ENCODE data around the gene SPATA31E1. TPM values are rescaled to one million over a fixed set of nuclear protein-coding genes. Genes with fewer than 3 reads are reported as not detected.
"Not testable (repeated sequence)": the region's sequence is repeated elsewhere in the genome, so short reads cannot be mapped to it uniquely, and the experiment has no call there.

Gene SPATA31E1
- total RNA-seq, 4 donors from 2014 or later = not detected

- Histone ChIP-seq H3K4me3 (no peak overlapping the region), H3K4me1 (no peaks in the 10 kb centered on the region), H3K9me3 (no peaks in the 10 kb centered on the region), H3K27me3 (no peaks in the 10 kb centered on the region), H3K27ac (replicated peaks in 1 of 4) (no peak overlapping the region), H3K36me3 (no peaks in the 10 kb centered on the region)
- no peak for DNase-seq (ENCODE audit: extremely low spot score)
- WGBS = 96% methylated on average over 6 of the region's 6 CpGs
- intact Hi-C loops (cut with DNase I) = no loop called here
- TF ChIP-seq EP300 (IDR thresholded peaks at IDR 0.05) (no peak), POLR2AphosphoS5 (IDR thresholded peaks at IDR 0.05) (no peak), CTCF (IDR thresholded peaks at IDR 0.05) (no peak), POLR2A (IDR thresholded peaks at IDR 0.05; ENCODE audit: low read depth) (no peak)
Measured at GRCh38 chr9:87891754-87892153, 9.1 kb downstream of the SPATA31E1 start.

GRCh38 chr9:87892956-87893355 is 10.3 kb downstream of the SPATA31E1 start:
- no peaks in the 10 kb centered on the region for H3K27me3 ChIP-seq
- TF ChIP-seq EP300 (IDR thresholded peaks at IDR 0.05) = no peak
- no peak for TF ChIP-seq POLR2AphosphoS5 (IDR thresholded peaks at IDR 0.05)
- TF ChIP-seq POLR2A (IDR thresholded peaks at IDR 0.05; ENCODE audit: low read depth) = no peak
- no peak for TF ChIP-seq CTCF (IDR thresholded peaks at IDR 0.05)
- no peak for DNase-seq (ENCODE audit: extremely low spot score)
- H3K4me1 ChIP-seq = no peaks in the 10 kb centered on the region
- H3K36me3 ChIP-seq = no peaks in the 10 kb centered on the region
- no peaks in the 10 kb centered on the region for H3K9me3 ChIP-seq
- 85% methylated on average over 4 of the region's 4 CpGs for WGBS
- intact Hi-C loops (cut with DNase I) = no loop called here
- H3K27ac ChIP-seq (replicated peaks in 1 of 4) = no peak overlapping the region
- no peak overlapping the region for H3K4me3 ChIP-seq

- WGBS = 74% methylated on average over 4 of the region's 4 CpGs
- no peaks in the 10 kb centered on the region for H3K4me1 ChIP-seq
- intact Hi-C loops (cut with DNase I) = no loop called here
- TF ChIP-seq POLR2A (IDR thresholded peaks at IDR 0.05; ENCODE audit: low read depth) (no peak), CTCF (IDR thresholded peaks at IDR 0.05) (no peak), EP300 (IDR thresholded peaks at IDR 0.05) (no peak), POLR2AphosphoS5 (IDR thresholded peaks at IDR 0.05) (no peak)
- H3K36me3 ChIP-seq = no peaks in the 10 kb centered on the region
- no peak overlapping the region for H3K27ac ChIP-seq (replicated peaks in 1 of 4)
- no peak for DNase-seq (ENCODE audit: extremely low spot score)
- H3K9me3 ChIP-seq = no peaks in the 10 kb centered on the region
- no peaks in the 10 kb centered on the region for H3K27me3 ChIP-seq
- no peak overlapping the region for H3K4me3 ChIP-seq
Measured at GRCh38 chr9:87894998-87895625, 12.4 kb downstream of the SPATA31E1 start.

GRCh38 chr9:87896891-87897290 is 14.2 kb downstream of the SPATA31E1 start:
- Histone ChIP-seq H3K9me3 (peaks cover 0 to 5% (median under 1%) of the 10 kb centered on the region in 4 donors), H3K36me3 (no peaks in the 10 kb centered on the region), H3K4me3 (no peak overlapping the region), H3K4me1 (no peaks in the 10 kb centered on the region), H3K27me3 (no peaks in the 10 kb centered on the region), H3K27ac (replicated peaks in 1 of 4) (no peak overlapping the region)
- TF ChIP-seq EP300 (IDR thresholded peaks at IDR 0.05) = no peak
- TF ChIP-seq POLR2A (IDR thresholded peaks at IDR 0.05; ENCODE audit: low read depth) = no peak
- TF ChIP-seq CTCF (IDR thresholded peaks at IDR 0.05) = no peak
- no peak for TF ChIP-seq POLR2AphosphoS5 (IDR thresholded peaks at IDR 0.05)
- no peak for DNase-seq (ENCODE audit: extremely low spot score)
- intact Hi-C loops (cut with DNase I) = no loop called here

GRCh38 chr9:87898151-87898550 is 15.5 kb downstream of the SPATA31E1 start:
- no peak overlapping the region for H3K4me3 ChIP-seq
- no peaks in the 10 kb centered on the region for H3K4me1 ChIP-seq
- H3K27ac ChIP-seq (replicated peaks in 1 of 4) = no peak overlapping the region
- peaks cover 0 to 12% (median 10%) of the 10 kb centered on the region in 4 donors for H3K9me3 ChIP-seq
- H3K36me3 ChIP-seq = no peaks in the 10 kb centered on the region
- no peaks in the 10 kb centered on the region for H3K27me3 ChIP-seq
- intact Hi-C loops (cut with DNase I) = no loop called here
- DNase-seq (ENCODE audit: extremely low spot score) = no peak
- no peak for TF ChIP-seq POLR2AphosphoS5 (IDR thresholded peaks at IDR 0.05)
- TF ChIP-seq POLR2A (IDR thresholded peaks at IDR 0.05; ENCODE audit: low read depth) = no peak
- no peak for TF ChIP-seq CTCF (IDR thresholded peaks at IDR 0.05)
- no peak for TF ChIP-seq EP300 (IDR thresholded peaks at IDR 0.05)

- intact Hi-C loops (cut with DNase I); DNase-seq (ENCODE audit: extremely low spot score); H3K36me3 ChIP-seq; H3K4me3 ChIP-seq; H3K27me3 ChIP-seq; H3K27ac ChIP-seq (replicated peaks in 1 of 4); H3K4me1 ChIP-seq: not testable (repeated sequence)
- WGBS = 80% methylated on average over 1 of the region's 11 CpGs
- peaks cover 0 to 21% (median 19%) of the 10 kb centered on the region in 4 donors for H3K9me3 ChIP-seq
Measured at GRCh38 chr9:87902371-87902770, 19.7 kb downstream of the SPATA31E1 start.

Data from esophagus muscularis mucosa (tissue), 4 donors.